Glomerular visceral epithelial cell (primary cell): ENCODE results near the gene SLC16A7.

Experiments
- DNase-seq: peaks from one replicate; pipeline ENCODE4 v3.0.0-alpha.2; 2016; ENCODE audit errors: extremely low spot score

Gene SLC16A7

GRCh38 chr12:59834659-59835474, 239.0 kb downstream of the SLC16A7 start:
- peak; percentile 13 for DNase-seq
